ENCODE measurements around the gene PROSER2. TPM values are rescaled to one million over a fixed set of nuclear protein-coding genes. Genes with fewer than 3 reads are reported as not detected.

The PROSER2 gene
- total and polyA plus RNA-seq, 9 of the 15 experiments (the other 6 are each of a cell fraction or from before 2014, with no cell fraction given), result 0.62 to 14.8 (median 2.9) TPM

DNA sequence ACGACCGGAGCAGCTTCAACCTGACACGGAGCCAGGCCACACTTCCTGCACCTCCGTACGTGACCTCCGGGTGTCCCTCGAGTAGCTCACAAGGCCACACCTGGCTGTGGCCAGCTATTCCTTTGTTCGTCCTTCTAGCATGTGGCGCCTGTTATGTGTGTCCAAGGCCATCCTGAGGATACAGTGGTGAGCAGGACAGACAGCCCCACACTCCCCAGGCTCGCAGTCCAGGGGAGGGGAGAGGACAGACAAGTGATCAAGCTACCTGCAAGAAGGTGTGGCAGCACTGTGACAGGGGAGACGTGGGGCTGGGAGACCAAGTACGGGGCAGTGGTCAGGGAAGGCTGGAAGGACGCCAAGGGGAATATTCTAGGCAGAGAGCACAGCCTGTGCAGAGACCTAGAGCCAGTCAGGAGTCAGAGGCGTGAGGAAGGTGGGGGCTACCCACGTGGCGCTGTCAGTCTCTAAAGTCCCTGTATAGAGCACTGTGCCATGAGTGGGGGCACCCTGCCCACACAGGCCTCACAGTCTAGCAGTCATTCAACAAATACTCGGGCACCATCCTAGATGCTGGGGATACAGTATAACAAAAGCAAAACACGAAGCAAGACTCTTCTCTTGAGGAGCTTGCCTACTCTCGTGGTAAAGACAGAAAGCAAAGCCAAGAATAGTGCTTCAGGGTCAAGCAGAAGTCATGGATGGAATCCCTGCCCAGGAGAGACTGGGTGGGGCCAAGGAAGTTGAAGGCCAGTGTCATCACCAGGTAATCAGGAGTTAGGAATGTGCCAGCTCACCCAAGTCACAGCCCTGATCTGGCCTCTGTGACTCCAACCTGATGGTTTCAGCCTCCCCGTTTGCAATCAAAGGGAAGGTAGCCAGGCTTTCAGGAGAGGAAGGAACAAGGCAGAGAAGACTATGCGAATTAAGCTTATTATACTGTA, 58.6 kb downstream of the PROSER2 start:
- H3K27ac ChIP-seq (ENCODE audit: extremely low read depth, low read depth, low read length), result no peak overlapping the region
- no TSS peak for BruUV-seq (replicated peaks)
- peaks cover 12 to 56% of the 10 kb centered on the region in 2 experiments; a peak in 4 of 5 replicates for H3K4me1 ChIP-seq (replicated peaks in 1 of 2; ENCODE audit: control insufficient read depth in 2 of 2, insufficient read depth in 2 of 2, low read length in 2 of 2)
- no peak overlapping the region for H3K4me3 ChIP-seq
- no peaks in the 10 kb centered on the region for H3K9me3 ChIP-seq (replicated peaks; ENCODE audit: control insufficient read depth, insufficient read depth, low read depth, low read length)
- in situ Hi-C loops (cut with MboI) (no loop called here), intact Hi-C loops (cut with micrococcal nuclease) (loop anchor here (2.0 kb wide), 1 partner anchor 105 kb away; no protein-coding TSS in a partner anchor)
- no peaks in the 10 kb centered on the region for H3K9me1 ChIP-seq (ENCODE audit: control insufficient read depth, insufficient read depth, low read length)
- peaks cover 30% of the 10 kb centered on the region; the same call in 2 of the 3 replicates for H3K36me3 ChIP-seq (ENCODE audit: control insufficient read depth, insufficient read depth, low read length)
- peak overlapping the region in 1 of 2 experiments; percentile 84; a peak in 2 of 4 replicates for H3K9ac ChIP-seq (ENCODE audit: insufficient read depth in 1 of 2, low read depth in 2 of 2, low read length in 2 of 2)
- ATAC-seq (peak; percentile 77), DNase-seq (ENCODE audit: extremely low read depth in 1 of 4, low spot score in 3 of 4) (peak; percentile 48 to 78 (median 65)), FAIRE-seq (peak; percentile 80)
- peaks cover 91% of the 10 kb centered on the region for H3K79me2 ChIP-seq (ENCODE audit: control insufficient read depth, insufficient read depth, low read length)
- H2AFZ ChIP-seq (ENCODE audit: low read depth, low read length), result peak overlapping the region; percentile 70
- H3K27me3 ChIP-seq (ENCODE audit: control insufficient read depth in 2 of 2, insufficient read depth in 2 of 2, low read length in 2 of 2), result no peaks in the 10 kb centered on the region
- ChIA-PET CTCF (ENCODE audit: low intra/inter-chr PET ratio) (no interaction called here), POLR2A (interaction anchor here (0.6 to 2.0 kb wide), 7 partner anchors 10 to 300 kb away, joined by 3 to 9 read pairs (median 3); no protein-coding TSS in a partner anchor)
- WGBS (ENCODE audit: insufficient coverage, low coverage, missing lambda C conversion rate), result 68% methylated on average over 20 of the region's 21 CpGs
- no peak overlapping the region for H3K4me2 ChIP-seq (ENCODE audit: insufficient read depth, low read length)
- H4K20me1 ChIP-seq (replicated peaks; ENCODE audit: control insufficient read depth, insufficient read depth, low read length), result 0 out of 2 replicates have a peak, but pooled peaks cover 11% of the 10 kb centered on the region
- TF ChIP-seq SMC3 (conservative IDR thresholded peaks at IDR 0.05; ENCODE audit: insufficient read depth, low read depth, low read length) (0 out of 2 replicates have a peak, but pooled peaks have one; percentile 12), NFIC (IDR thresholded peaks at IDR 0.05) (peak; percentile 75), FOXJ2 (tag; IDR thresholded peaks at IDR 0.05) (no peak), FOXK2 (conservative IDR thresholded peaks at IDR 0.05 in 1 of 2, IDR thresholded peaks at IDR 0.05 in 1 of 2; ENCODE audit: low read depth in 2 of 2) (no peak), BRD4 (IDR thresholded peaks at IDR 0.05) (no peak), ZKSCAN8 (CRISPR knock-in tag; IDR thresholded peaks at IDR 0.05) (no peak), RUNX1 (IDR thresholded peaks at IDR 0.05; ENCODE audit: low read depth) (no peak)
- TF ChIP-seq, protein P1, sequence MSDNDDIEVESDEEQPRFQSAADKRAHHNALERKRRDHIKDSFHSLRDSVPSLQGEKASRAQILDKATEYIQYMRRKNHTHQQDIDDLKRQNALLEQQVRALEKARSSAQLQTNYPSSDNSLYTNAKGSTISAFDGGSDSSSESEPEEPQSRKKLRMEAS (CRISPR knock-in tag; IDR thresholded peaks at IDR 0.05), result peak; percentile 72
- TF ChIP-seq, protein P2, sequence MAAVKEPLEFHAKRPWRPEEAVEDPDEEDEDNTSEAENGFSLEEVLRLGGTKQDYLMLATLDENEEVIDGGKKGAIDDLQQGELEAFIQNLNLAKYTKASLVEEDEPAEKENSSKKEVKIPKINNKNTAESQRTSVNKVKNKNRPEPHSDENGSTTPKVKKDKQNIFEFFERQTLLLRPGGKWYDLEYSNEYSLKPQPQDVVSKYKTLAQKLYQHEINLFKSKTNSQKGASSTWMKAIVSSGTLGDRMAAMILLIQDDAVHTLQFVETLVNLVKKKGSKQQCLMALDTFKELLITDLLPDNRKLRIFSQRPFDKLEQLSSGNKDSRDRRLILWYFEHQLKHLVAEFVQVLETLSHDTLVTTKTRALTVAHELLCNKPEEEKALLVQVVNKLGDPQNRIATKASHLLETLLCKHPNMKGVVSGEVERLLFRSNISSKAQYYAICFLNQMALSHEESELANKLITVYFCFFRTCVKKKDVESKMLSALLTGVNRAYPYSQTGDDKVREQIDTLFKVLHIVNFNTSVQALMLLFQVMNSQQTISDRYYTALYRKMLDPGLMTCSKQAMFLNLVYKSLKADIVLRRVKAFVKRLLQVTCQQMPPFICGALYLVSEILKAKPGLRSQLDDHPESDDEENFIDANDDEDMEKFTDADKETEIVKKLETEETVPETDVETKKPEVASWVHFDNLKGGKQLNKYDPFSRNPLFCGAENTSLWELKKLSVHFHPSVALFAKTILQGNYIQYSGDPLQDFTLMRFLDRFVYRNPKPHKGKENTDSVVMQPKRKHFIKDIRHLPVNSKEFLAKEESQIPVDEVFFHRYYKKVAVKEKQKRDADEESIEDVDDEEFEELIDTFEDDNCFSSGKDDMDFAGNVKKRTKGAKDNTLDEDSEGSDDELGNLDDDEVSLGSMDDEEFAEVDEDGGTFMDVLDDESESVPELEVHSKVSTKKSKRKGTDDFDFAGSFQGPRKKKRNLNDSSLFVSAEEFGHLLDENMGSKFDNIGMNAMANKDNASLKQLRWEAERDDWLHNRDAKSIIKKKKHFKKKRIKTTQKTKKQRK (IDR thresholded peaks at IDR 0.05; ENCODE audit: borderline replicate concordance, low read depth, low read length), result no peak
- TF ChIP-seq, protein P3, sequence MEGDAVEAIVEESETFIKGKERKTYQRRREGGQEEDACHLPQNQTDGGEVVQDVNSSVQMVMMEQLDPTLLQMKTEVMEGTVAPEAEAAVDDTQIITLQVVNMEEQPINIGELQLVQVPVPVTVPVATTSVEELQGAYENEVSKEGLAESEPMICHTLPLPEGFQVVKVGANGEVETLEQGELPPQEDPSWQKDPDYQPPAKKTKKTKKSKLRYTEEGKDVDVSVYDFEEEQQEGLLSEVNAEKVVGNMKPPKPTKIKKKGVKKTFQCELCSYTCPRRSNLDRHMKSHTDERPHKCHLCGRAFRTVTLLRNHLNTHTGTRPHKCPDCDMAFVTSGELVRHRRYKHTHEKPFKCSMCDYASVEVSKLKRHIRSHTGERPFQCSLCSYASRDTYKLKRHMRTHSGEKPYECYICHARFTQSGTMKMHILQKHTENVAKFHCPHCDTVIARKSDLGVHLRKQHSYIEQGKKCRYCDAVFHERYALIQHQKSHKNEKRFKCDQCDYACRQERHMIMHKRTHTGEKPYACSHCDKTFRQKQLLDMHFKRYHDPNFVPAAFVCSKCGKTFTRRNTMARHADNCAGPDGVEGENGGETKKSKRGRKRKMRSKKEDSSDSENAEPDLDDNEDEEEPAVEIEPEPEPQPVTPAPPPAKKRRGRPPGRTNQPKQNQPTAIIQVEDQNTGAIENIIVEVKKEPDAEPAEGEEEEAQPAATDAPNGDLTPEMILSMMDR (IDR thresholded peaks at IDR 0.05 in 2 of 3, conservative IDR thresholded peaks at IDR 0.05 in 1 of 3; ENCODE audit: insufficient read depth in 2 of 3, low read depth in 1 of 3, low read length in 3 of 3), result peak; percentile 52 to 63 (median 60)
- TF ChIP-seq, protein P4, sequence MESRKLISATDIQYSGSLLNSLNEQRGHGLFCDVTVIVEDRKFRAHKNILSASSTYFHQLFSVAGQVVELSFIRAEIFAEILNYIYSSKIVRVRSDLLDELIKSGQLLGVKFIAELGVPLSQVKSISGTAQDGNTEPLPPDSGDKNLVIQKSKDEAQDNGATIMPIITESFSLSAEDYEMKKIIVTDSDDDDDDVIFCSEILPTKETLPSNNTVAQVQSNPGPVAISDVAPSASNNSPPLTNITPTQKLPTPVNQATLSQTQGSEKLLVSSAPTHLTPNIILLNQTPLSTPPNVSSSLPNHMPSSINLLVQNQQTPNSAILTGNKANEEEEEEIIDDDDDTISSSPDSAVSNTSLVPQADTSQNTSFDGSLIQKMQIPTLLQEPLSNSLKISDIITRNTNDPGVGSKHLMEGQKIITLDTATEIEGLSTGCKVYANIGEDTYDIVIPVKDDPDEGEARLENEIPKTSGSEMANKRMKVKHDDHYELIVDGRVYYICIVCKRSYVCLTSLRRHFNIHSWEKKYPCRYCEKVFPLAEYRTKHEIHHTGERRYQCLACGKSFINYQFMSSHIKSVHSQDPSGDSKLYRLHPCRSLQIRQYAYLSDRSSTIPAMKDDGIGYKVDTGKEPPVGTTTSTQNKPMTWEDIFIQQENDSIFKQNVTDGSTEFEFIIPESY (CRISPR knock-in tag; IDR thresholded peaks at IDR 0.05), result 0 out of 2 replicates have a peak, but pooled peaks have one; percentile 14
